Measurements from ENCODE around the gene SFI1.

SFI1 gene

DNA sequence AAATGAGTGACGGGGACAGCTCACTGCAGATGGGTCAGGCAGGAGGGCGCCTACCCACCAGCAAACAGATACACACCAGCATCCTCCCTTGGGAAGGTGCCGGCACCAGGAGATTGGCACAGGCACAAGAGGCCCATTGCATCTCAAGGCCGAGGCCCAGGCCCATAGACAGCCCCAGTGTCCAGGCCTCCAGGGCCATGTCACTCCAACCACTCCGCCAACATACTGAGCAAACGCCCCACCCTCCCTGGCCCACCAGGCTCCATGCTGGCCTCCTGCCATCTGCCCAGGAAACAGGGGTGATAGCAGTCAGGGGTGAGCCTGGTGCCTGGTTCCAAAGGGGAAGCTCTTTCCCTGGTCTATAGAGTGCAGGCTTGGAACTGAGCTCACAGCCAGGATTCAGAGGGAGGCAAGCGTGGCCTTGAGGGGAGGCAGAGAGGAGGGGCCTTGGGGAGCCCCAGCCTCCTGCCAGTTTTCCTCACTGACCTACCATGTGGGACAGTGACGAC, 130.9 kb downstream of the SFI1 start:
- no peaks in the 10 kb centered on the region for H3K27me3 ChIP-seq (ENCODE audit: insufficient read depth, poor library complexity, severe bottlenecking)
- DNase-seq (ENCODE audit: low spot score) (no peak), ATAC-seq (ENCODE audit: low read depth) (no peak)
- H3K9me3 ChIP-seq (ENCODE audit: severe bottlenecking) = no peaks in the 10 kb centered on the region
- no peak overlapping the region for H3K4me3 ChIP-seq (ENCODE audit: severe bottlenecking)
- H3K36me3 ChIP-seq (ENCODE audit: low read depth) = peaks cover 3% of the 10 kb centered on the region; the same call in 1 of the 2 replicates
- H3K4me1 ChIP-seq (ENCODE audit: insufficient read depth, poor library complexity, severe bottlenecking) = no peaks in the 10 kb centered on the region
- TF ChIP-seq, protein P1, sequence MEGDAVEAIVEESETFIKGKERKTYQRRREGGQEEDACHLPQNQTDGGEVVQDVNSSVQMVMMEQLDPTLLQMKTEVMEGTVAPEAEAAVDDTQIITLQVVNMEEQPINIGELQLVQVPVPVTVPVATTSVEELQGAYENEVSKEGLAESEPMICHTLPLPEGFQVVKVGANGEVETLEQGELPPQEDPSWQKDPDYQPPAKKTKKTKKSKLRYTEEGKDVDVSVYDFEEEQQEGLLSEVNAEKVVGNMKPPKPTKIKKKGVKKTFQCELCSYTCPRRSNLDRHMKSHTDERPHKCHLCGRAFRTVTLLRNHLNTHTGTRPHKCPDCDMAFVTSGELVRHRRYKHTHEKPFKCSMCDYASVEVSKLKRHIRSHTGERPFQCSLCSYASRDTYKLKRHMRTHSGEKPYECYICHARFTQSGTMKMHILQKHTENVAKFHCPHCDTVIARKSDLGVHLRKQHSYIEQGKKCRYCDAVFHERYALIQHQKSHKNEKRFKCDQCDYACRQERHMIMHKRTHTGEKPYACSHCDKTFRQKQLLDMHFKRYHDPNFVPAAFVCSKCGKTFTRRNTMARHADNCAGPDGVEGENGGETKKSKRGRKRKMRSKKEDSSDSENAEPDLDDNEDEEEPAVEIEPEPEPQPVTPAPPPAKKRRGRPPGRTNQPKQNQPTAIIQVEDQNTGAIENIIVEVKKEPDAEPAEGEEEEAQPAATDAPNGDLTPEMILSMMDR (IDR thresholded peaks at IDR 0.05; ENCODE audit: poor library complexity, severe bottlenecking) = no peak
- H3K27ac ChIP-seq (ENCODE audit: poor library complexity, severe bottlenecking) = no peak overlapping the region

- ATAC-seq (ENCODE audit: low read depth) (no peak), DNase-seq (ENCODE audit: low spot score) (no peak)
- Histone ChIP-seq H3K9me3 (ENCODE audit: severe bottlenecking) (no peaks in the 10 kb centered on the region), H3K36me3 (ENCODE audit: low read depth) (peaks cover 3% of the 10 kb centered on the region; the same call in 1 of the 2 replicates), H3K4me1 (ENCODE audit: insufficient read depth, poor library complexity, severe bottlenecking) (no peaks in the 10 kb centered on the region), H3K27ac (ENCODE audit: poor library complexity, severe bottlenecking) (no peak overlapping the region), H3K4me3 (ENCODE audit: severe bottlenecking) (no peak overlapping the region), H3K27me3 (ENCODE audit: insufficient read depth, poor library complexity, severe bottlenecking) (no peaks in the 10 kb centered on the region)
- TF ChIP-seq, protein P1 (IDR thresholded peaks at IDR 0.05; ENCODE audit: poor library complexity, severe bottlenecking) = no peak
Measured at GRCh38 chr22:31628362-31628761, 132.0 kb downstream of the SFI1 start.

DNA sequence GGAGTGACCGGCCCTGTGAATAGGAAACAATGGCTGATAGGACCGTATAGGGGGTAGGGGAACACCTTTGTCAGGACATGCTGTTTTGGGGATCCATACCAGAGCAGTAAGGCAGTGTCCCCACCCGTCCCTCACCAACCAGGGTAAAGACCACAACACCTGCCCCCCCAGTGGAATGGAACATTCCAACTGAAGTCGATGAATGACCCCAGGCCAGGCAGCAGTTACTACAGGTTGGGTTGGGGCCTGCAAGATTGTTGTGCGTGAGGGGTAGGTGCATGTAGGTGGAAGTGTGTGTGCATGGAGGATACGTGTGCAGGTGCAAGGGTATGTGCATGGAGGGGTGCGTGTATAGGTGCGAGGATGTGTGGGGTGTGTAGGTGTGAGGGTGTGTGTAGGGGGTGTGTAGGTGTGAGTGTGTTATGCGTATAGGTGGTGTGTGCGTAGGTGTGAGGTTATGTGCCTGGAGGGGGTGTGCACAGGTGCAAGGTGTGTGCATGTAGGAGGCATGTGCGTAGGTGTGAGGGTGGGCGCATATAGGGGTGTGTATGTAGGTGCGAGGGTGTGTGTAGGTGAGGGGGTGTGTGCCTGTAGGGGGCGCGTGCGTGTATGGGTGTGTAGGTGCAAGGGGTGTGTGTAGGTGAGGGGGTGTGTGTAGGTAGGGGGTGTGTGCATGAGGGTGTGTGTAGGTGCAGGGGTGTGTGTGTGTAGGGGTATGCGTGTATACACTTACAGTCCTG, 132.8 kb downstream of the SFI1 start:
- Histone ChIP-seq H3K27ac (ENCODE audit: poor library complexity, severe bottlenecking) (no peak overlapping the region), H3K4me1 (ENCODE audit: insufficient read depth, poor library complexity, severe bottlenecking) (no peaks in the 10 kb centered on the region), H3K9me3 (ENCODE audit: severe bottlenecking) (no peaks in the 10 kb centered on the region), H3K36me3 (ENCODE audit: low read depth) (peaks cover 3% of the 10 kb centered on the region; the same call in 1 of the 2 replicates), H3K4me3 (ENCODE audit: severe bottlenecking) (no peak overlapping the region), H3K27me3 (ENCODE audit: insufficient read depth, poor library complexity, severe bottlenecking) (no peaks in the 10 kb centered on the region)
- TF ChIP-seq, protein P1 (IDR thresholded peaks at IDR 0.05; ENCODE audit: poor library complexity, severe bottlenecking) = no peak
- ATAC-seq (ENCODE audit: low read depth) (no peak), DNase-seq (ENCODE audit: low spot score) (no peak)

GRCh38 chr22:31629741-31630184, 133.4 kb downstream of the SFI1 start:
- Histone ChIP-seq H3K9me3 (ENCODE audit: severe bottlenecking) (no peaks in the 10 kb centered on the region), H3K27me3 (ENCODE audit: insufficient read depth, poor library complexity, severe bottlenecking) (no peaks in the 10 kb centered on the region), H3K4me1 (ENCODE audit: insufficient read depth, poor library complexity, severe bottlenecking) (no peaks in the 10 kb centered on the region), H3K4me3 (ENCODE audit: severe bottlenecking) (peak overlapping the region; percentile 48), H3K27ac (ENCODE audit: poor library complexity, severe bottlenecking) (peak overlapping the region; percentile 66), H3K36me3 (ENCODE audit: low read depth) (peaks cover 3% of the 10 kb centered on the region; the same call in 1 of the 2 replicates)
- ATAC-seq (ENCODE audit: low read depth) (no peak), DNase-seq (ENCODE audit: low spot score) (no peak)
- TF ChIP-seq, protein P1 (IDR thresholded peaks at IDR 0.05; ENCODE audit: poor library complexity, severe bottlenecking) = no peak
